Subcutaneous adipose tissue (tissue), 4 donors: ENCODE data around the gene CNKSR3. TPM values are rescaled to one million over a fixed set of nuclear protein-coding genes. Genes with fewer than 3 reads are reported as not detected.

ENCODE experiments used
- total RNA-seq, 4 donors: library from RNA; depleted of rRNA; stranded (reverse); fragments of >200 nt; gene quantifications; one replicate each; pipeline ENCODE4 v1.1.0, GENCODE V29; 2016
- TF ChIP-seq, protein P1 (sequence below): fragments of 450-650 bp; IDR thresholded peaks from one replicate; pipeline ENCODE4 v1.5.1; 2016; ENCODE audit warnings: low read depth, mild to moderate bottlenecking, control low read depth, antibody characterized with exemption, moderate library complexity

CNKSR3 gene
- total RNA-seq, 4 donors from 2014 or later = 2.4 to 5.5 (median 3.3) TPM

DNA sequence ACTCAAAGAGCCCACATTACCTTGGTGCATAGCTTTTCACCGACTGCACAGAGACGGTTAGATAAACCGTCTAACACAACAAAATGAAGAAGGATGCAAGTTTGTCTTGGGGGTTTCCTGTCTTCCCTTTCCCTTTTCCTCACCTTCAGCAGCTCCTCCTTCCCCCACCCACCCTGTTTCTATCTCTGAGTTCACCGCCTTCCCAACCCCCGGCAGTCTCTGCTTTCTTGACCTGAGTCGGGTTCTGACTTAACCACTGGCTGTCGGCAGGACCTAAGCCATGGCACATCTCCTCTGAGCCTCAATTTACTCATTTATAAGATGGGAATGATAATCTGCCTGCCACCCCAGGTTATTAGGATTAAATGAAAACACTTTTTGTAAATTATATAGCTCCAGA lies 25.8 kb upstream of the CNKSR3 start:
- TF ChIP-seq, protein P1, sequence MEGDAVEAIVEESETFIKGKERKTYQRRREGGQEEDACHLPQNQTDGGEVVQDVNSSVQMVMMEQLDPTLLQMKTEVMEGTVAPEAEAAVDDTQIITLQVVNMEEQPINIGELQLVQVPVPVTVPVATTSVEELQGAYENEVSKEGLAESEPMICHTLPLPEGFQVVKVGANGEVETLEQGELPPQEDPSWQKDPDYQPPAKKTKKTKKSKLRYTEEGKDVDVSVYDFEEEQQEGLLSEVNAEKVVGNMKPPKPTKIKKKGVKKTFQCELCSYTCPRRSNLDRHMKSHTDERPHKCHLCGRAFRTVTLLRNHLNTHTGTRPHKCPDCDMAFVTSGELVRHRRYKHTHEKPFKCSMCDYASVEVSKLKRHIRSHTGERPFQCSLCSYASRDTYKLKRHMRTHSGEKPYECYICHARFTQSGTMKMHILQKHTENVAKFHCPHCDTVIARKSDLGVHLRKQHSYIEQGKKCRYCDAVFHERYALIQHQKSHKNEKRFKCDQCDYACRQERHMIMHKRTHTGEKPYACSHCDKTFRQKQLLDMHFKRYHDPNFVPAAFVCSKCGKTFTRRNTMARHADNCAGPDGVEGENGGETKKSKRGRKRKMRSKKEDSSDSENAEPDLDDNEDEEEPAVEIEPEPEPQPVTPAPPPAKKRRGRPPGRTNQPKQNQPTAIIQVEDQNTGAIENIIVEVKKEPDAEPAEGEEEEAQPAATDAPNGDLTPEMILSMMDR = no peak

DNA sequence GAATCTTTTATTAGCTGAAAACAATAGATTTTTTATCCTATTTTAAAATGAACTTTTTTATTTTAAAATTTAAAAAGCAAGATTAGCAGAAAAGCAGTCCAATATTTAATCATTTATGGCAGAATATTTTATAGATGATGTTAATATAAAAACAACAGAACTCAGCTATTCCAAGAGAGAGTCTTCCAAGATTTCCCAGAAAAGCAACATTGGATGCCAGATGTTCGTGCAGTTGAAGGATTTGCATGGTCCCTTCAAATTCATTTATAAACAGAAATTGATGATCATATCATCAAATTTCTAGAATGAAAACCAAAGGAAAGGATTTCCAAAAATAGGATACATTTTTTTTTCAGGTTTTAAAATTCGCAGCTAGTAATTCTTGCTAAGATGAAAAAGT lies 25.4 kb upstream of the CNKSR3 start:
- TF ChIP-seq, protein P1 = no peak

DNA sequence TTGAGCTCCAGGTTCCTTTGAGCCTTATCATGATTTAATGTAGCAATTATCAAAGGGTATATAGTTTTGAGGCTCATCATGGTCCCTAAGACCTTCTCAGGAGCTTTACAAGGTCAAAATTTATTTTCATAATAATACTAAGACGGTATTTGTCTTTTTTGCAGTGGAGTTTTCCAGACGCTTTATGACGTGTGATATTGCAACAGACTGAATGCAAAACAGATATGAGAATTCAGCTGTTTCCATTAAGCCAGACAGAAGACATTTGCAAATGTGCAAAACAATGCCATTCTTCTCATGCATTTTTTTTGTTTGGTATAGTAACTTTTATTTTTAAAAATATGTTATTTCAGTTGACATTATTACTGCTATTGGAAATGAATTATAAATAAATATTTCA lies 24.7 kb upstream of the CNKSR3 start:
- TF ChIP-seq, protein P1 = no peak

DNA sequence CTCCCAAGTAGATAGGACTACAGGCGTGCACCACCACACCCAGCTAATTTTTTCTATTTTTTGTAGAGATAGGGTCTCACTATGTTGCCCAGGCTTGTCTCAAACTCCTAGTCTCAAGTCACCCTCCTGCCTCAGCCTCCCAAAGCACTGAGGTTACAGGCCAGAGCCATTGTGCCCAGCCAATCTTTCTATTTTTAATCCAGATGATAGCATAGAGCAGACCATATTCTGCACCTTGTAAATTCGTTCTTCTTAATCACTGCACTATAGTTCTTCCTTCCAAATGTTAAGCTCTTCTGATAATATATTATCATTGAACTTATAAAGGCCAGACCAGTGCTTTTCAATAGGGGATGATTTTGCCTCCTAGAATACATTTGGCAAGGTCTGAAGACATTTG lies 24.0 kb upstream of the CNKSR3 start:
- TF ChIP-seq, protein P1 = no peak

DNA sequence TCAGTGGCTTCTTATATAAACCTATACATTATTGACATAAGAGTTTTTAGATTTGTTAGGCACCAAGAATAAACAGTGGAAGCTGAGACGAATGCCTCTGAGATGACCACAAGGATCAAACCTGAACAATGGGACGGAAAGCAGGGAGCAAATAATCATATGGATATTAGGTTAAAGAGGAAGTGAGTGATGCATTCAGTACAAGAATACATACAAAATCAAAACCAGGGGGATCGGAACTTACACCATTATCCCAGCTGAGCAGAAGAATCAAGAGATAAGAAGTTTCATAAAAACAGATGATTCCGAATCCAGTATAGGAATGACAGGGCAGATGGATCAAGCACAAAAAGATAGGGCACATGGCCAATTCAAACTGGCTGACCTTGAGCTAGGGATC lies 21.9 kb upstream of the CNKSR3 start:
- TF ChIP-seq, protein P1 = no peak

DNA sequence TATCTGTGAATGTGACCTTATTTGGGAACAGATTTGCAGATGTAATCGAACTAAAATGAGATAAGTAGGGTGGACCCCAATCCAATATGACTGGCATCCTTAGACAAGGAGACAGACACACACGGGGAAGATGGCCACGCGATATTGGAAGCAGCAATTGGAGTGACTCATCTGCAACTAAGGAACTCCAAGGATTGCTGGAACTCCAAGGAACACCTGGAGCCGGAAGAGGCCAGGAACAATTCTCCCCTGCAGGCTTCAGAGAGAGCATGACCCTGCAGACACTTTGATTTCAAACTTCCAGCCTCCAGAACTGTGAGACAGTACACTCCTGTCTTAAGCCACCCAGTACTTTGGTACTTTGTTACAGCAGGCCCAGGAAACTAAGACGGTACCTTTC lies 19.5 kb upstream of the CNKSR3 start:
- TF ChIP-seq, protein P1 = no peak

DNA sequence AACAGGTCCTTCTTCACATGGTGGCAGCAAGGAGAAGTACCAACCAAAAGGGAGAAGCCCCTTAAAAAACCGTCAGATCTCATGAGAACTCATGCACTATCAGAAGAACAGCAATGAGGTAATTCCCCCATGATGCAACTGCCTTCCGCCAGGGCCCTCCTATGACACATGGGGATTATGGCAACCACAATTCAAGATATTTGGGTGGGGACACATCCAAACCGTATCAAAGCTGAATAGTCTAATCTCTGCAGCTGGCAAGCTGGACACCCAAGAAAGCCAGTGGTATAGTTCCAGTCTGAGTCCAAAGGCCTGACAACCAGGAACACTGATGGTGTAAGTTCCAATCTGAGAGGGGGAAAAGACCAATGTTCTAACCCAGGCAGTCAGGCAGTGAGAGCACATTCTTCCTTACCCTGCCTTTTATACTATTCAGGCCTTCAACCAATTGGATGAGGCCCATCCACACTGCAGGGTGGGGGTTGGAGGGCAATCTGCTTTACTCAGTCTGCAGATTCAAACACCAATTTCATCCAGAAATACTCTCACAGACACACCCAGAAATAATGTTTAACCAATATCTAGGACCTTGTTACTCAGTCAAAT lies 17.9 kb upstream of the CNKSR3 start:
- TF ChIP-seq, protein P1 = no peak
